ENCODE measurements around the gene TSPYL1.
"Not testable (repeated sequence)": the region's sequence is repeated elsewhere in the genome, so short reads cannot be mapped to it uniquely, and the experiment has no call there.

Gene TSPYL1

GRCh38 chr6:116279232-116280160 lies at the start of gene TSPYL1:
Gene TSPYL1 (minus strand): TSS chr6:116279930. CDS start chr6:116279830, 100 bp downstream.
- peak; percentile 95 for DNase-seq

GRCh38 chr6:116329156-116329555 lies 49.4 kb upstream of the TSPYL1 start:
- DNase-seq: no peak

- DNase-seq: no peak
Measured at GRCh38 chr6:116328528-116328903, 48.8 kb upstream of the TSPYL1 start.

- DNase-seq: no peak
Measured at GRCh38 chr6:116327803-116328527, 48.2 kb upstream of the TSPYL1 start.

- DNase-seq: no peak
Measured at GRCh38 chr6:116326996-116327395, 47.3 kb upstream of the TSPYL1 start.

- DNase-seq: no peak
Measured at GRCh38 chr6:116326181-116326671, 46.5 kb upstream of the TSPYL1 start.

GRCh38 chr6:116325634-116326132 lies 46.0 kb upstream of the TSPYL1 start:
- DNase-seq: not testable (repeated sequence)

GRCh38 chr6:116323863-116324262 lies 44.1 kb upstream of the TSPYL1 start:
- DNase-seq: no peak

GRCh38 chr6:116321933-116322332 lies 42.2 kb upstream of the TSPYL1 start:
- DNase-seq: not testable (repeated sequence)

- DNase-seq: no peak
Measured at GRCh38 chr6:116316772-116317467, 37.2 kb upstream of the TSPYL1 start.

GRCh38 chr6:116314878-116315277 lies 35.1 kb upstream of the TSPYL1 start:
- no peak for DNase-seq

GRCh38 chr6:116314218-116314617 lies 34.5 kb upstream of the TSPYL1 start:
- DNase-seq: no peak

- no peak for DNase-seq
Measured at GRCh38 chr6:116313101-116313776, 33.5 kb upstream of the TSPYL1 start.

- no peak for DNase-seq
Measured at GRCh38 chr6:116309657-116310056, 29.9 kb upstream of the TSPYL1 start.

GRCh38 chr6:116309001-116309400 lies 29.3 kb upstream of the TSPYL1 start:
- DNase-seq: no peak

GRCh38 chr6:116307633-116308032 lies 27.9 kb upstream of the TSPYL1 start:
- no peak for DNase-seq

- DNase-seq: no peak
Measured at GRCh38 chr6:116307001-116307400, 27.3 kb upstream of the TSPYL1 start.

GRCh38 chr6:116304538-116305097 lies 24.9 kb upstream of the TSPYL1 start:
- no peak for DNase-seq

GRCh38 chr6:116301104-116301503 lies 21.4 kb upstream of the TSPYL1 start:
- DNase-seq: no peak

GRCh38 chr6:116300566-116300965 lies 20.8 kb upstream of the TSPYL1 start:
- DNase-seq: no peak

GRCh38 chr6:116298973-116299372 lies 19.2 kb upstream of the TSPYL1 start:
- no peak for DNase-seq

GRCh38 chr6:116298273-116298672 lies 18.5 kb upstream of the TSPYL1 start:
- no peak for DNase-seq
